HG02970 (cell line): ENCODE measurements around the gene NPC1.
"Not testable (repeated sequence)": the region's sequence is repeated elsewhere in the genome, so short reads cannot be mapped to it uniquely, and the experiment has no call there.

Source experiments
- ATAC-seq: cut with Tn5 transposase; IDR thresholded peaks from one replicate; pipeline ENCODE4 v1.9.1; 2021; ENCODE audit warnings: mild to moderate bottlenecking, moderate library complexity, moderate number of reproducible peaks; ENCODE audit not compliant: unreplicated experiment, low FRiP score

The NPC1 gene

DNA sequence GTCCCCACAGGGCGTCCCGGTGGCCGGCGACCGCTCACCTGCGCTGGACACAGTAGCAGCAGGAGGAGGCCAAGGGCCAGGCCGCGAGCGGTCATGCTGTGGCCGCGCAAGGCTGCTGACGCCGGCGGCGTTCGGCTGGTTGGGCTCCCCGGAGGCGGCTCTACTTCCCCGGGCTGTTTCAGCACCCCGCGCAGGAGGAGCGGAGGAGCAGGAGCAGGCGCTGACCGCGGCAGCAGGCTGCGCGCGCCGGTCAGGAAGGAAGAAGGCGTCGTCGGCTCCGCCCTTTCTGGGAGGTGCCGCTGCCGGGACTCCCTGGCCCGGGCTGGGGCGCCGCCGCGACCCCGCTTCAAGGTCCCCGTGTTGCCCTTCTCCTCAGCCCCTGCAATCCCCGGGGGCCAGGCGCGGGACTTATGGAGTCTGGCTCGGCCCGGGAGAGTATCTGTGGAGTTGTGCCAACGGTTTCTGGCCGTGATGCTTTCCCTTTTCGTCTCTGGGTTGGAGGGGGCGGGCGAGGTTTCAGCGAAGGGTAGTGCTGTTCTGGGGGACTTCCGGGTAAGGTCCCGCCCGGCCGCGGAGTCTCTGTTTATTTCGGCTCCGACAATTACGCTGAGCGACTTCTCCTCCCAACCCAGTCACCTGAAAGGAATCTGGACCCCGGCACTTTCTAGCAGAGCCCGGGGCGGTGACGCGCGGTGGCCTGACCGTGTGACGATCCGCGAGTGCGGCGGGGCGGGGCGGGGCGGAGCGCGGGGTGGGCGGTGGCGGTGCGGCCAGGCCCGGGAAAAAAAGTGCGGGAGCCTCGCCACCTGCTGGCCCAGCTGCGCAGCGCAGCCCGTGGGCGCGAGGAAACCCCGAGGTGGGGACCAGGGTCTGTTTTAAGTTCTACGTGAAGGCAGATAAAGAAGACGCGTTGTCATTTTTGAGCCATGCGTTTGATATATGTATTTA, at the start of gene NPC1:
TSS of gene NPC1 (minus strand) at position 258 of the 948 bp plus-strand sequence. CDS start at position 95, 163 bp downstream.
- ATAC-seq, result peak; percentile 87

DNA sequence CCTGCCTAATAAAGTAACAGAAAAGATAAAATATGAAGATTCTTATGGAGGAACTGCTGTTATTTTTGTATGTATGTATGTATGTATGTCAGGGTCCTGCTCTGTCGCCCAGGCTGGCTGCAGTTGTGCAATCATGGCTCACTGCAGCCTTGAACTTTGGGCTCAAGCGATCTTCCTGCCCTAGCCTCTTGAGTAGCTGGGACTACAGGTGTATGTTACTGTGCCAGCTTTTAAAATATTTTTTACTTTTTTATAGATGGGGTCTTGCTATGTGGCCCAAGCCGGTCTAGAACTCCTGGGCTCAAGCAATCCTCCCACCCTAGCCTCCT, 49.7 kb upstream of the NPC1 start:
- no peak for ATAC-seq

DNA sequence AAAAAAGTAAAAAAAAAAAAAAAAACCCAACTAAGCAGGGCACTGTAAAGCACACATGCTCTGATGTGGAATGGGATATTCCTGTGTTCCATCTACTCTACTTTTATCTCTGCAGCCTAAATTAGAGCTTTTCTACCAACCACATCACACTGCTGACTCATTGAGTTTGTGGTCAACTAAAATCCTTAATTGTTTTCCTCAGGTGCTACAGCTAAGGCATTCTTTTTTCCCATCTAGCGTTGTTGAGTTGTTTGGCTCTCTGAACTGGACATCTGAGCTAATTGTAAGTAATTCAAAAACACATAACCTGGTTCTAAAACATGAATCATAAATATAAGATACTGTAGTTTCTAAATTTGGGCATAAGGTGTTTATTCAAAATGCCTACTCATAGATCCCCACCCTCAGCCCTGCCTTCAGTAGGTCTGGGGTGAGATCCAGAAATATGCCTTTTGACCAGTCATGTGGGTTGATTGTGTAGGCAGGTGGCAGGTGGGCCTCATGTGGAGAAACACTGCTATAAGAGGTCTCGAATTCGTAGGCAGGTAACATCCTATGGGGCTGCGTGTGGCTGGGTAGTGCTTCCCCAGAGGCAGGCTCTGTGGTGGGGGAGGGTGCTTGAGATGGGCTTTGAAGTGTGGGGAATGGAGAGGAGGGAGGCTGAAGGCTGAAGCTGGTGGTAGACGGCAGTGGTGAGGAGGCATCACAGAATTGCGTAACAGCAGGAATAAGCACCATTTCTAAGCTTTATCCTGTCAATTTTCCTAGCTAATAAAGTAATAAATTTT, 49.2 kb upstream of the NPC1 start:
- no peak for ATAC-seq

DNA sequence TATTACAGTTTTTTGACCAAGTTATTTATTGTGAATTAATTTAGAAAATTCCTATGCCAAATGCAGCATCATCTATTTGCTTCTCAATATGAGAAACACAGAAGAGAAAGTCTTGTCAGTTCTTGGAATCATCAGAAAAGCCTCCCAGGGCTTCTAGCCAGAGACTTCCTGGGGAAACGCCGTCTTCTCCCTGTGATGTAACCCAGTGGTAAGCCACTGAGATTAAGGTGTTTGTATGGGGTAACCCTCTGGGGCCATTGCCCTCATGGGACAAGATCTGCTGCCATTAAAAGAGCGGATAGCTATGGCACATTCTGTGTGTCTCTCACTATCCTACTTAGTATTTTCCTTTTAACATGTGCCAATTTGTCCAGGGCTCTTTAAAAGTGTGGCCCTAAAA, 48.4 kb upstream of the NPC1 start:
- ATAC-seq, result no peak

DNA sequence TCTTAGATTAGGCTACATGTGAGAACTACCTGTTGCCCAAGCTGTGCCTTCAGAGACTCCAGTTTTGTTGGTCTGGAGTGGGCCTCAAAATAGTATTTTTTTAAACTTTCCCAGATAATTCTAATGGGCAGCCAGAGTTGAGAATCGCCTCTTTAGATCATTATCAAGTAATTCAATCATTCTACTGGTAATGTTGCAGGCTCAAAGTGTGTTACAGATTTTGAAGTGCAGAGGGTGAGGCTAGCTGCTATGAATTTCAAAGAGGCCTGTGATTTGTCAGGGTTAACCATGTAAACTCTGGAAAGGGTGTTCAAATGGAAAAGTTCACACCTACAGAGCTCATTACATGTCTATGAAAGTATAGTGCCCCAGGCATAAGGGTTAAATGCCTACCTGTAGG, 46.3 kb upstream of the NPC1 start:
- ATAC-seq, result no peak

DNA sequence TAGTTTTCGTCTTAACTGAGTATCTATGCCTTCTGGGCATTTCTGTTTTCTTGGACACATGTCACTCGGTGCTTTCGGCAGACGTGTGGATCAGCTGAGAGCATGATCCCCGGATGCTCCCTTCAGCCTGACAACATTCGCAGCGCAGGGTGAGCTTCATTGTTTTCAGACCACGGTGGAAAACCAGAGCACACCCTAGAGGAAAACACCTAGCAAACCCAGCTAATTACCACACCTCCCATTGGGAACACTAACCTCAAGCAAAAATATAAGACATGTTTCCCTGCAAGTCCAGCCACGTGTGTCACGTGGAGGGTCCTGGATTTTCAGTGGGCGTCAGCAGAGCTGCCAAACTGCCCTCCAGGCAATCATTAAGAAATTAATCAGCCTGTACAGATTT, 45.4 kb upstream of the NPC1 start:
- no peak for ATAC-seq

DNA sequence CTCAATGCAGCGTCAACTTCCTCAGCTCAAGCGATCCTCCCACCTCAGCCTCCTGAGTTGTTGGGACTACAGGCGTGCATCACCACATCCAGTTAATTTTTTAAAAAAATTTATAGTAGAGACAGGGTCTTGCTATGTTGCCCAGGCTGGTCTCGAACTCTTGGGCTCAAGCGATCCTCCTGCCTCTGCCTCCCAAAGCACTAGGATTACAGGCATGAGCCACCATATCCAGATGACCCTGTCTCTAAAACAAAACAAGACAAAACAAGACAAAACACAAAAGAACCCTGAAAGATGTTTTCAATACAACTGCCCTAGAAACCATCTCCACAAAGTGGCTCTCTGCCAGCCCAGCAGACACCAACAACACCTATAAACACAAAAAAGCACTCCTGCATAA, 45.0 kb upstream of the NPC1 start:
- no peak for ATAC-seq

DNA sequence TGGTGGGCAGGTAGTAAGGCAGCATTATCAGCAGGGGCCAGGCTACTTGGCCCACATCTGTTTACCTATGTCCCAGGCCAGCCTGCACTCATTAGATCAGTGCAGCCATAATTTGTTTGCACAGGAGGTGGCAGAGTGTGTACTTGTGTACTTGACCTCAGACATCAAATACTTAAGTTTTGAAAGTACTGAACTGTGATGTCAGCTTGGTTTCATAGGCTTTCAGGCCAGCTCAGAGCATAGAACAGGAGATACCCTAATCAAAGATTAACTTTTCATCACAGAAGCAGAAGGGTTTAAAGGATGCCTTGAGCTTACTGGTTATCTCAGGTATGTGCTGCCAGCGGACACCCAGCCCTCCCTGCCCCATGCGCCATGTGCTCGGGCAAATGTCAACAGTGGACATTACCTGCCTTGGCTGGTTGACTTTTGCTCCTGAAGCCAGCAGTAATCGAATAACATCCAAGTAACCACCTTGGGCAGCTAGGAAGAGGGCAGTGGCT, 43.2 kb upstream of the NPC1 start:
- ATAC-seq, result peak; percentile 61

DNA sequence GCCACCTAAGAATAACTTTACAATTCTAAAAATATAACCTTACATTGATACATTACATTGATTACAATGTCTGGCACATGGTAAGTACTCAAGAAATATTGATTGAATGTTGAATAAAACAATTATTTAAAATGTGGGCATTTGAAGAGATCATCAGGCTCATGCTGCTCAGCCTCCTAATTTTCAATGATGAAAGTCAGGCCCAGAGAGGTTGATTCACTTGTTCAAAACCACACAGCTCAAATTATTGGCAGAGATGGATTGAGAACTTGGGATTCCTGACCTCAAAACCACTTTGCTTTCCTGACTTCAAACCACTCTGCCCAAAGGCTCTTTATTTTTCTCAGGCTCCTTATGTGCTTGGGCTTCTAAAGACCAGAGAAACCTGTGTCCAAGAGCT, 41.7 kb upstream of the NPC1 start:
- no peak for ATAC-seq

DNA sequence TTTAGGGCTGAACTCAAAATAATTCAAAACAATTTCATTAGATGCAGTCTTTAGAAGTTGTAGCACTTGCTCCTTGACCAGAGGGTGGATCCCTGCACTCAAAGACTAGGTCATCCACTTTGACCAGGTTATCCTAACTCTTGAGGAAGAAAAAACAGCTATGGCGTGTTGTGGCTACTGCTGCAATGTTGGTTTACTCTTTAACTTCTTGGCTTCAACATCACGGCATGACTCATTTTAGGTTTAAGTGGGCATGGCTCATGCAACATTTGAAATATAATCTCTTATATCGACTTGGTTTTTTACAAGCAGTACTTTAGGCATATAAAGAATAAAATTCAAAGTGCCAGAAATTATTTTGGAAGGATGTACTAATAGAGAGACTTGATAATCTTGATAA, 41.0 kb upstream of the NPC1 start:
- no peak for ATAC-seq

DNA sequence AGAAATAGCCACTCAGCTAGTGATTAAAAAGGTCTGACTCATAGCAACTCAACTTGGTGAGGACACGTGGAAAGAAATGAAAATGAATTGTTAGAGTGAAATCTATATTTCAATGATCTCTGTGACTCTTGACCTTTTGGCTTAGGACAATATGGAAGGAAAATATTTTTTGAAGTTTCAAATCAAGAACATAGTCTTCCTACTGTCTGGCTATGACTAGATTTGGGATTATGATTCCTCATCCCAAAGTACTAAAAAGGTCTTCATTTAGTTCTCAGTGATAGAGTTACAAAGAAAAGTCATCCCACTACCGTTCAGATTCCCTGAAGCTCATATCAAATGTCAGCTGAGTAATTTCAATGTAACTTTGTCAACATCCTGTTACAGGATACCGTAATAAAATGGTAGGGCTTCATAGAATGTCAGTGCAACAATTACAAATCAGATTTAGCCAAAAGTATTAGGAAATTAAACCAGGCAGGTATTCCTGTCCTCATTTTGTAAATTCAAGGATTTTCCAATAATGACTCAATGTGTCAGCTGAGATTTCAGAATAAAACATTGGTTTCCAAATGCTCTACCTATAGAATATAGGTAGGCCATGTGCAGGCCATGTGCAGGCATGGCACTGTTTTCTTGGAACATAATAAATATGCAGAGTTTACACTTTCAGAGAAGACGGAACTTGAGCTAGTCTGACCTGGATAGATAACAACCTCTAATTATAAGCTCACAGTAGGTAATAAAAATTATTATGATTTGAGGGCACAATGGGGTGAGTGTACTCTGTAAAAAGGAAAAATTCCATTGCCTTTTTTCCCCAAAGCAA, 40.4 kb upstream of the NPC1 start:
- ATAC-seq, result no peak

DNA sequence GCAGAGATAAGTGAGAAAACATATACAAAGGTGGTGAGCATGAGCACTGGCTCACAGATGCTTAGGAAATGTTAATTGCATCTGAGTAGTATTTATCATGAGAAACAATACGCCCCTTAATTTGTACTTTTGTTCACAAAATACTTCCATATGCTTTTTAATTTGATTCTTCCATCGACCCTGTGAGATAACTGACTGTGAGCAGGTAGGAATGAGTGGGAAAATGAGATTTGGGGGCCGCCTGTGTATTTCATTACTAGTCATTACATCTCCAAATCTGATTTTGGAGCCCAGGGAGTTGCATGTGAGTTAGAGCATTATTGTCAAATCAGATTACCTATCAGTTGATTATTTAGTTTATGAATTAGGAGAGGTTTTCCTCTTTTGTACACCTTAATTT, 36.7 kb upstream of the NPC1 start:
- no peak for ATAC-seq

DNA sequence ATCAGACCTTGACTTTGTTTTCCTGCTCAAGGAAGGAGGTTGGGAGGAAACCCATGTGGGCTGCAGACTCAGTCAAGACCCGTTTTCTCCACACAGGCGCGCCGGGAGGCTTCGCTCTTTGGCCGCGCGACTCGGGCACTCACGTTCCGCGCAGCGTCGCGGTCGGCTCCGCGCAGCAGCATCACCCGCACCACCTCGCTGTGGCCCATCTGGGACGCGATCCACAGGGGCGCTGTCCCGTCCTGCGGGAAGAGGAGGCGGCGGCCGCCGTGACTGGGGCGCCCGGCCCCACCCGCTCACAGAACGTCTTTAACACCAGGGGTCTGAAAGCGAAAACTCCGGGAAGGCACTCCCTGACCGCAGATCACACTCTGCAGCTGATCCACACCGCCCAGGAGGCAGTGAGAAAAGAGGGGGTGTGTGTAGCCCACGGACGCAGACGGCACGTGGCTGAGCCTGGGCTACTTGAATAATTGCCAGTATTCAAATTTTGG, 33.1 kb upstream of the NPC1 start:
- no peak for ATAC-seq

DNA sequence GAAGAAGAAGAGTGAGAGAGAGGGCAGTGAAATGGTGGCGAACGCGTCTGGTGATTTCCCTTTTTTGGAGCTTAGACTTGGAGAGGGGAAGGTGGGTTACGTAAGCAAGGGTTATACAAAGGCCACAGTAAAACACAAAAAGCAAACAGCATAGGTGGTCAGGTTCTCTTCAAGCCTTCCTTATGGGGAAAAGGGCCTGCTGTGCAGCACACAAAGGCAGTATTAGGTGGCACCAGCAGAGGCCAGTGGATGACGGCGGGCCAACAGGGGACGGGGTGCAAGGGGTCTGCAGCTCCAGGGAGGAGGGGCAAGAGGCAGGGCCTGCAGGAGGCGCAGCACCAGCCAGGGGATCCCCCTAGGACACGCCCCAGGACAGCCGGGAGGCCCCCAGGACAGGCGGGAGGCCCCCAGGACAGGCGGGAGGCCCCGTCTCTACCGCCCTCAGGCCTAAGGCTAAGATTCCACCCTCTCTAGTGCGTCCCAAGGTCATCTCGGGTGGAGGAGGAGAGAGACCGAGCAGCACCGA, 32.6 kb upstream of the NPC1 start:
- no peak for ATAC-seq

DNA sequence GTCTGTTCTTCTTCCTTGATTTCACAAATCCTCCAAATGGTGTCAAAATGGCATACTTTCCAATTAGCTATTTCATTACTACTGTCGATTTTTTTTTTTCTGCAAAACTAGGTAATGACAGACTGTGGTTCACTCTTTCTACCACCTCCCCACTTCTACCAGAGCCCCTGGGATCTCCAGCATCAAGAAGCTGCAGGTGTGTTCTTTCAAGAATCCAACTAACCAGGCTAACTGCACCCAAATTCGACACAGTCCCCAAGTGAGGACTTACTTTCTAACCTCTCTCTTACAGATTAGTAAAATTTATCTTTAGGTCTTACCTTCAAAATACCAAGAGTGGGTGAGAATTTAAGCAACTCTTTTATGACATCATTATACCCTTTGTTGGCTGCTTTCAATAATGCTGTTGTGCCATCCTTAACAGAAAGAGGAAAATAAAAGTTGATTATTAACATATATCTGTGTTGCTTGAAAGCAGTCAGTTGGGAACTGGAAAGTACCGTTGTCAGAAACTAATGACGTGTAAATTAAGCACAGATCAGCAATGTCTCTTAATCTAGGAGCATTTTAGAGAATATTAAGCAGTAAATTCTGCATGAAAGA, 31.2 kb upstream of the NPC1 start:
- ATAC-seq, result peak; percentile 55

DNA sequence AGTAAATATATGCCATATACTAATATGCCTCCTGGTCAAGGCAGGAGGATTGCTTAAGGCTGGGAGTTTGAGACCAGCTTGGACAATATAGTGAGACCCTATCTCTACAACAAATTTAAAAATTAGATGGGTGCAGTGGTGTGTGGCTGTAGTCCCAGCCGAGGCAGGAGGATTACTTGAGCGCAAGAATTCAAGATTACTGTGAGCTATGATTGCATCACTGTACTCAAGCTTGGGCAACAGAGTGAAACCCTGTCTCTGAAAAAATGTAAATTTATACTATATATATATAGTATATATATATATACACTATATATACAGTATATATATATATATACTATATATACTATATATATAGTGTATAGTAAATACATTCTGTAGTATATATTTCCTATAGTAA, 30.0 kb upstream of the NPC1 start:
- no peak for ATAC-seq

DNA sequence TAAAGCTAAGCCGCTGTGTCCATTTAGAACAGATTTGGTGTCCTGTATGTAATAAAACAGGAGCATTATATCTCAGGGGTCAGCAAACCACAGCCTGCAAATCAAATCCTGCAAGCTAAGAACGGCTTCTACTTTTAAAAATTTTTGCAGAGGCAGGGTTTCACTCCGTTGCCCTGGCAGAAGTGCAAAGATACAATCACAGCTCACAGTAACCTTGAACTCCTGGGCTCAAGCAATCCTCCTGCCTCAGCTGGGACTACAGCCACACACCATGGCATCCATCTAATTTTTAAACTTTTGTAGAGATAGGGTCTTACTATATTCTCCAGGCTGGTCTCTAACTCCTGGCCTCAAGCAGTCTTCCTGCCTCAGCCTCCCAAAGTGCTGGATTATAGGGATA, 28.6 kb upstream of the NPC1 start:
- no peak for ATAC-seq

DNA sequence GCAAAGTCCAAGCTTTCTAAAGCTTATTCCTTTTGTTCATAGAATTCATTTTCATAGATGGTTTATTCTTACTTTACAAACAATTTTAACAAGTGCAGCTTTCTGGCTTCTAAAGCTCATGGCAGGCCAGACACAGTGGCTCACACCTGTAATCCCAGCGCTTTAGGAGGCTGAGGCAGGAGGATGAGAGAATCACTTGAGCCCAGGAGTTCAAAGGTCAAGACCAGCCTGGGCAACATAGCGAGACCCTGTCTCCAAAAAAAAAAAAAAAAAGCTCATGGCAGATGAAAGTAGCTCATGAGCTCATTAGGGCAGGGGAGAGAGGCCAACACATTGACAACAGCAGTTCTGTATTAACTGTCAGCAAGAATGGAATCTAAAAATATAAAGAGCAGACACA, 28.1 kb upstream of the NPC1 start:
- ATAC-seq, result no peak

DNA sequence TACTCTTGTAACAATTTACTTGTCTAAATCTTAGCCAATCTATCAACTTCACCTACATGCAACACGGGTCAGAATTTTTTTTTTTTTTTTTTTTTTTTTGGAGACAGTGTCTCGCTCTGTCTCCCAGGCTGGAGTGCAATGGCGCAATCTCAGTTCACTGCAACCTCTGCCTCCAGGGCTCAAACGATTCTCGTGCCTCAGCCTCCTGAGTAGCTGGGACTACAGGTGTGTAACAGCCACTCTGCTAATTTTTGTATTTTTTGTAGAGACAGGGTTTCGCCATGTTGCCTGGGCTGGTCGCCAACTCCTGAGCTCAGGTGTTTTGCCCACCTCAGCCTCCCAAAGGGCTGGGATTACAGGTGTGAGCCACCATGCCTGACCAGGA, 26.8 kb upstream of the NPC1 start:
- ATAC-seq, result not testable (repeated sequence)
